ENCODE data around the gene MICB. TPM values are rescaled to one million over a fixed set of nuclear protein-coding genes. Genes with fewer than 3 reads are reported as not detected.

MICB gene
- total and polyA plus RNA-seq, 9 of the 15 experiments (the other 6 are each of a cell fraction or from before 2014, with no cell fraction given) = 13.3 to 34.5 (median 19.8) TPM

GRCh38 chr6:31546958-31547726 is 49.2 kb downstream of the MICB start, which contains the start of gene NFKBIL1 (continued):
- TF ChIP-seq, protein P1, sequence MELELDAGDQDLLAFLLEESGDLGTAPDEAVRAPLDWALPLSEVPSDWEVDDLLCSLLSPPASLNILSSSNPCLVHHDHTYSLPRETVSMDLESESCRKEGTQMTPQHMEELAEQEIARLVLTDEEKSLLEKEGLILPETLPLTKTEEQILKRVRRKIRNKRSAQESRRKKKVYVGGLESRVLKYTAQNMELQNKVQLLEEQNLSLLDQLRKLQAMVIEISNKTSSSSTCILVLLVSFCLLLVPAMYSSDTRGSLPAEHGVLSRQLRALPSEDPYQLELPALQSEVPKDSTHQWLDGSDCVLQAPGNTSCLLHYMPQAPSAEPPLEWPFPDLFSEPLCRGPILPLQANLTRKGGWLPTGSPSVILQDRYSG (tag; conservative IDR thresholded peaks at IDR 0.05; ENCODE audit: low read depth) = no peak
- TF ChIP-seq CHAMP1 (IDR thresholded peaks at IDR 0.05) = 0 out of 2 replicates have a peak, but pooled peaks have one; percentile 59
- TF ChIP-seq STAT5A (IDR thresholded peaks at IDR 0.05; ENCODE audit: borderline replicate concordance, low read length) = no peak; the same call in 1 of the 2 replicates
- 0 out of 2 replicates have a peak, but pooled peaks have one; percentile 6 for TF ChIP-seq MECOM (CRISPR knock-in tag; IDR thresholded peaks at IDR 0.05)
- TF ChIP-seq NONO (IDR thresholded peaks at IDR 0.05; ENCODE audit: low read depth in 2 of 2, low read length in 1 of 2) = 0 out of 4 replicates have a peak, but pooled peaks of 1 of the 2 experiments have one; percentile 10
- peak; percentile 99 for TF ChIP-seq NCOA1 (IDR thresholded peaks at IDR 0.05; ENCODE audit: low read depth)
- no peak for TF ChIP-seq PREB (CRISPR knock-in tag; IDR thresholded peaks at IDR 0.05)
- TF ChIP-seq NCOA2 (IDR thresholded peaks at IDR 0.05; ENCODE audit: partially characterized antibody in 2 of 2) = no peak
- peak; percentile 73 to 81 for TF ChIP-seq NRF1 (conservative IDR thresholded peaks at IDR 0.05 in 1 of 2, IDR thresholded peaks at IDR 0.05 in 1 of 2)
- TF ChIP-seq ZNF146 (CRISPR knock-in tag; IDR thresholded peaks at IDR 0.05; ENCODE audit: unreplicated experiment) = no peak
- no peak for TF ChIP-seq CBX5 (IDR thresholded peaks at IDR 0.05; ENCODE audit: borderline replicate concordance, low read depth)
- TF ChIP-seq, protein P2, sequence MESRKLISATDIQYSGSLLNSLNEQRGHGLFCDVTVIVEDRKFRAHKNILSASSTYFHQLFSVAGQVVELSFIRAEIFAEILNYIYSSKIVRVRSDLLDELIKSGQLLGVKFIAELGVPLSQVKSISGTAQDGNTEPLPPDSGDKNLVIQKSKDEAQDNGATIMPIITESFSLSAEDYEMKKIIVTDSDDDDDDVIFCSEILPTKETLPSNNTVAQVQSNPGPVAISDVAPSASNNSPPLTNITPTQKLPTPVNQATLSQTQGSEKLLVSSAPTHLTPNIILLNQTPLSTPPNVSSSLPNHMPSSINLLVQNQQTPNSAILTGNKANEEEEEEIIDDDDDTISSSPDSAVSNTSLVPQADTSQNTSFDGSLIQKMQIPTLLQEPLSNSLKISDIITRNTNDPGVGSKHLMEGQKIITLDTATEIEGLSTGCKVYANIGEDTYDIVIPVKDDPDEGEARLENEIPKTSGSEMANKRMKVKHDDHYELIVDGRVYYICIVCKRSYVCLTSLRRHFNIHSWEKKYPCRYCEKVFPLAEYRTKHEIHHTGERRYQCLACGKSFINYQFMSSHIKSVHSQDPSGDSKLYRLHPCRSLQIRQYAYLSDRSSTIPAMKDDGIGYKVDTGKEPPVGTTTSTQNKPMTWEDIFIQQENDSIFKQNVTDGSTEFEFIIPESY (CRISPR knock-in tag; IDR thresholded peaks at IDR 0.05) = no peak; the same call in 1 of the 2 replicates
- peak; percentile 79 to 82; a peak in 3 of 4 replicates for TF ChIP-seq TBL1XR1 (IDR thresholded peaks at IDR 0.05; ENCODE audit: low read length in 2 of 2)

Data from K562 (cell line).